Stimulated activated CD8-positive, alpha-beta memory T cell treated with anti-CD3 and anti-CD28 coated beads, Interleukin-12 subunit alpha, Interleukin-12 subunit beta, amount 100 ng/mL, for 4 hours (primary cell): ENCODE measurements around the gene HOXD4.

Source experiments
- DNase-seq: peaks from one replicate; pipeline ENCODE4 v3.0.0-alpha.2; 2020; ENCODE audit warnings: low read depth

Gene HOXD4

DNA sequence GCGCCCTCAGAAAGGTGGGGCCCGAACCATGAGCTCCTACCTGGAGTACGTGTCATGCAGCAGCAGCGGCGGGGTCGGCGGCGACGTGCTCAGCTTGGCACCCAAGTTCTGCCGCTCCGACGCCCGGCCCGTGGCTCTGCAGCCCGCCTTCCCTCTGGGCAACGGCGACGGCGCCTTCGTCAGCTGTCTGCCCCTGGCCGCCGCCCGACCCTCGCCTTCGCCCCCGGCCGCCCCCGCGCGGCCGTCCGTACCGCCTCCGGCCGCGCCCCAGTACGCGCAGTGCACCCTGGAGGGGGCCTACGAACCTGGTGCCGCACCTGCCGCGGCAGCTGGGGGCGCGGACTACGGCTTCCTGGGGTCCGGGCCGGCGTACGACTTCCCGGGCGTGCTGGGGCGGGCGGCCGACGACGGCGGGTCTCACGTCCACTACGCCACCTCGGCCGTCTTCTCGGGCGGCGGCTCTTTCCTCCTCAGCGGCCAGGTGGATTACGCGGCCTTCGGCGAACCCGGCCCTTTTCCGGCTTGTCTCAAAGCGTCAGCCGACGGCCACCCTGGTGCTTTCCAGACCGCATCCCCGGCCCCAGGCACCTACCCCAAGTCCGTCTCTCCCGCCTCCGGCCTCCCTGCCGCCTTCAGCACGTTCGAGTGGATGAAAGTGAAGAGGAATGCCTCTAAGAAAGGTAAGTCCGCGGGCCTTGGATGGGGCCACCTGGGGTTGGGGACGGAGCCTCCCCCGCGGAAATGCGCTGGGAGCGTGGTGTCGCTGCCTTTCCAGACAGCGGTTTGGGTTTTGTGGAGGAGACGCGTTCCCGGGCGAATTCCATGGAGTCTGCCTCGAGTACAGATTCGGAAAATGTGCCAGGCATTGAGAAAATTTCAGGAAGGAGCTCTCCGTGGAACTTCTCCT is 37.7 kb downstream of the HOXD4 start:
- DNase-seq, result no peak

DNA sequence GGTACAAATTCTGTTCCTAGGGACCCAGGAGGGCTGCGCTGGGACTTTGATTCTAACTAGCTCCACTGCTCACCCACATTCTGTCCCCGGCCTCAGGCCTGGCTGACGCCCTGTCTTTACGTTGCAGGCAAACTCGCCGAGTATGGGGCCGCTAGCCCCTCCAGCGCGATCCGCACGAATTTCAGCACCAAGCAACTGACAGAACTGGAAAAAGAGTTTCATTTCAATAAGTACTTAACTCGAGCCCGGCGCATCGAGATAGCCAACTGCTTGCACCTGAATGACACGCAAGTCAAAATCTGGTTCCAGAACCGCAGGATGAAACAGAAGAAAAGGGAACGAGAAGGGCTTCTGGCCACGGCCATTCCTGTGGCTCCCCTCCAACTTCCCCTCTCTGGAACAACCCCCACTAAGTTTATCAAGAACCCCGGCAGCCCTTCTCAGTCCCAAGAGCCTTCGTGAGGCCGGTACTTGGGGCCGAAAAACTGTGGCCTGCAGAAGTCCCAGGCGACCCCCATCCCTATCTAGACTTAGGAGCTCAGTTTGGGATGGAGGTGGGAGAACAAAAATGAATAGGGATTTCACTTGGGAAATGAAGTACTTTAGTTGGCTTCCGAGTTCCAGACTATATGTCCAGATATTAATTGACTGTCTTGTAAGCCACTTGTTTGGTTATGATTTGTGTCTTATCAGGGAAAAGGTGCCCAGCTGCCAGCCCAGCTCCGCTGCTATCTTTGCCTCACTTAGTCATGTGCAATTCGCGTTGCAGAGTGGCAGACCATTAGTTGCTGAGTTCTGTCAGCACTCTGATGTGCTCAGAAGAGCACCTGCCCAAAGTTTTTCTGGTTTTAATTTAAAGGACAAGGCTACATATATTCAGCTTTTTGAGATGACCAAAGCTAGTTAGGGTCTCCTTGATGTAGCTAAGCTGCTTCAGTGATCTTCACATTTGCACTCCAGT is 38.6 kb downstream of the HOXD4 start:
- no peak for DNase-seq

GRCh38 chr2:176192351-176192750 is 41.0 kb downstream of the HOXD4 start:
- DNase-seq, result no peak

- no peak for DNase-seq
Measured at GRCh38 chr2:176193048-176193447, 41.7 kb downstream of the HOXD4 start.

DNA sequence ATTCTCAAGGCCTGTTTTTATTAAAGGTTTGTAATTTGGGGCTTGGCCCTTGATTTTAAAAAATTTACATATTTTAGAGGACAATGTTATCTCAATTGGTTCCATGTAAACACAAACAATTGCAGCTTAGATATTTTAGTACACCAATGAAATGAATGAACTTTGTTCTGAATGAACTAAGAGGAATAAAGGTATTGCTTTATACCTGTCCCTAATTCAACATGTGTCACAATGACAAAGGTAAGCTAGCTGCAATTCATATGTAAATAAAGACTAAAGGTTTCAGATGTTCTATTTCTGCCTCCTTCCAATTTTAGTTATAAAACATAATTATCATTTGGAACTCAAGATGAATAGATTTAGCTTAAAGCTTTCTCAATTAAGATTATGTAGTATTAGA is 48.6 kb downstream of the HOXD4 start:
- no peak for DNase-seq

DNA sequence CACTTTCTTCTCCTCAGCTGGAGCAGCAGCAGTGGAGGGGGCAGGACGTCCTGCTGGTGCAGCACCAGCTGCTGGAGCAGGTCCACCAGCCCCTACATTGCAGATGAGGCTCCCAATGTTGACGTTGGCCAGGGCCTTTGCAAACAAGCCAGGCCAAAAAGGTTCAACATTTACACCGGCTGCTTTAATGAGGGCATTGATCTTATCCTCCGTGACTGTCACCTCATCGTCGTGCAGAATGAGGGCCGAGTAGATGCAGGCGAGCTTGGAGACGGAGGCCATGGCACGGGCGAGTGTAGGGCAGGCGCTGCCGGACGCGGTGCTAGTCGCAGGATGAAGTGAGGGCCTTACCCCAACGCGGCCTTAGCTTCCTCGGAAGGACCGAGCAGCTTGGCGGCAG is 49.6 kb downstream of the HOXD4 start:
- no peak for DNase-seq

DNA sequence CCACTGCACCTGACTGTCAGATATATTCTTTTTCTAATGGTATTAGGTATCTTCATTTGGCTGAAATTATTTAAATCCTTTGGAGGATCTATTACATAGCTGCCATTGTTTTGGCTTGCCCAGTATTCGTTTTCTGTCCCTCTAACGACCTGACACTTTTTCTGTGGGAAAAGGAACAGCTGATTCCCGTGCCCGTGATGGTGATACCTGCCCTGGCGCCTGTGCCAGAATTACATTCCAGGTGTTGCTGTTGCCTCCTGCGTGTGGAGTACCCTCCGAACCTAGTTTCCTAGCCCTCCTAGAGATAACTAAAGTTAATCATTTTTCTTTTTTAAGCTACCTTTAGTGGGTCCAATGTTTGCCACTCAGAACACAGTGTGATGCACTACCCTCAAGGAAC is 51.1 kb downstream of the HOXD4 start:
- DNase-seq, result no peak
